GM21576 (cell line): Measurements from ENCODE around the gene EPGN.
"Not testable (repeated sequence)": the region's sequence is repeated elsewhere in the genome, so short reads cannot be mapped to it uniquely, and the experiment has no call there.

ENCODE experiments used
- ATAC-seq: cut with Tn5 transposase; IDR thresholded peaks from one replicate; pipeline ENCODE4 v1.9.1; 2021; ENCODE audit warnings: mild to moderate bottlenecking, moderate library complexity; ENCODE audit not compliant: unreplicated experiment

EPGN gene

GRCh38 chr4:74338792-74339333 lies 30.6 kb downstream of the EPGN start:
- no peak for ATAC-seq

GRCh38 chr4:74339501-74339900 lies 31.2 kb downstream of the EPGN start:
- no peak for ATAC-seq

- not testable (repeated sequence) for ATAC-seq
These were observed 32.2 kb downstream of the EPGN start for GRCh38 chr4:74340421-74340820.

GRCh38 chr4:74344031-74344430 lies 35.8 kb downstream of the EPGN start:
- no peak for ATAC-seq

- no peak for ATAC-seq
These were observed 45.6 kb downstream of the EPGN start for GRCh38 chr4:74353858-74354257.

- ATAC-seq: no peak
These were observed 49.7 kb downstream of the EPGN start for GRCh38 chr4:74357965-74358364.

GRCh38 chr4:74361671-74362070 lies 53.4 kb downstream of the EPGN start:
- no peak for ATAC-seq

- ATAC-seq: no peak
These were observed 54.1 kb downstream of the EPGN start for GRCh38 chr4:74362347-74362746.

- ATAC-seq: no peak
These were observed 56.0 kb downstream of the EPGN start for GRCh38 chr4:74364256-74364651.

GRCh38 chr4:74364652-74365491 lies 56.6 kb downstream of the EPGN start, which contains the start of gene EREG:
EREG (plus strand) TSS chr4:74365145; CDS start chr4:74365309, 164 bp downstream.
- no peak for ATAC-seq

- ATAC-seq: no peak
These were observed 57.5 kb downstream of the EPGN start for GRCh38 chr4:74365761-74366160.
